GM10266 (cell line): Measurements from ENCODE around the gene CHL1.

ENCODE experiments used
- DNase-seq: peaks from one replicate; pipeline ENCODE4 v3.0.0; 2012; ENCODE audit errors: extremely low spot score
- CTCF ChIP-seq: IDR thresholded peaks from 2 replicates; pipeline ENCODE4 v1.5.1; 2012; ENCODE audit warnings: mild to moderate bottlenecking, low read depth; ENCODE audit not compliant: control insufficient read depth, insufficient read depth; ENCODE audit errors: missing control alignments

The CHL1 gene

GRCh38 chr3:445960-446359, 249.4 kb downstream of the CHL1 start:
- no peak for TF ChIP-seq CTCF
- no peak for DNase-seq

- no peak for TF ChIP-seq CTCF
- no peak for DNase-seq
Measured at GRCh38 chr3:447671-448070, 251.1 kb downstream of the CHL1 start.

GRCh38 chr3:449711-450110, 253.1 kb downstream of the CHL1 start:
- TF ChIP-seq CTCF: no peak
- no peak for DNase-seq

- DNase-seq: no peak
- no peak for TF ChIP-seq CTCF
Measured at GRCh38 chr3:452221-452620, 255.7 kb downstream of the CHL1 start.

- no peak for DNase-seq
- no peak for TF ChIP-seq CTCF
Measured at GRCh38 chr3:453106-453505, 256.5 kb downstream of the CHL1 start.

GRCh38 chr3:454986-455385, 258.4 kb downstream of the CHL1 start:
- TF ChIP-seq CTCF: no peak

GRCh38 chr3:458124-458523, 261.6 kb downstream of the CHL1 start:
- DNase-seq: no peak
- no peak for TF ChIP-seq CTCF

More at GRCh38 chr3:454986-455385, 258.4 kb downstream of the CHL1 start:
- no peak for DNase-seq
